Liver (tissue), 9 donors: Measurements from ENCODE around the gene SETD7. TPM values are rescaled to one million over a fixed set of nuclear protein-coding genes. Genes with fewer than 3 reads are reported as not detected.

Experiments used
- DNase-seq: peaks from one replicate; pipeline ENCODE4 v3.0.0-alpha.2; 2017; ENCODE audit warnings: low spot score
- H3K27ac ChIP-seq, 2 donors: one replicate each; pipeline ENCODE4 v1.7.0; 2013; ENCODE audit warnings: inconsistent platforms in 2 of 2, low read length in 2 of 2, control low read depth in 1 of 2, low read depth in 1 of 2, mild to moderate bottlenecking in 1 of 2
- H3K27me3 ChIP-seq, 4 donors: one replicate each; pipeline versions ENCODE4 v1.6.1 to v1.7.0; 2013; ENCODE audit warnings: low read length in 3 of 4, inconsistent platforms in 1 of 4, mild to moderate bottlenecking in 1 of 4, moderate library complexity in 1 of 4; ENCODE audit not compliant: control insufficient read depth in 4 of 4, insufficient read depth in 4 of 4
- H3K36me3 ChIP-seq, 4 donors: one replicate each; pipeline versions ENCODE4 v1.6.1 to v1.7.0; 2013; ENCODE audit warnings: low read length in 3 of 4, mild to moderate bottlenecking in 3 of 4, low read depth in 1 of 4, moderate library complexity in 1 of 4; ENCODE audit not compliant: control insufficient read depth in 4 of 4, insufficient read depth in 3 of 4
- H3K4me1 ChIP-seq, 4 donors: one replicate each; pipeline versions ENCODE4 v1.6.1 to v1.7.0; 2013; ENCODE audit warnings: low read length in 3 of 4, mild to moderate bottlenecking in 3 of 4, moderate library complexity in 1 of 4; ENCODE audit not compliant: control insufficient read depth in 4 of 4, insufficient read depth in 4 of 4
- H3K4me3 ChIP-seq, 3 donors: one replicate each; pipeline versions ENCODE4 v1.6.1 to v1.7.0; 2013; ENCODE audit warnings: low read length in 3 of 3, control low read depth in 1 of 3, low read depth in 1 of 3, mild to moderate bottlenecking in 1 of 3
- H3K9ac ChIP-seq, 2 donors: one replicate each; pipeline ENCODE4 v1.7.0; 2013; ENCODE audit warnings: low read length in 2 of 2, mild to moderate bottlenecking in 2 of 2, moderate library complexity in 2 of 2, control low read depth in 1 of 2, low read depth in 1 of 2
- H3K9me3 ChIP-seq, 4 donors: one replicate each; pipeline versions ENCODE4 v1.6.1 to v1.7.0; 2013; ENCODE audit warnings: low read length in 3 of 4; ENCODE audit not compliant: control insufficient read depth in 4 of 4
- EGR1 ChIP-seq, 2 donors: IDR thresholded peaks; 2 replicates each; pipeline ENCODE4 v1.6.1; 2016 to 2018; ENCODE audit warnings: antibody characterized with exemption in 2 of 2, low read depth in 2 of 2
- FOXA1 ChIP-seq: IDR thresholded peaks from 2 replicates; pipeline ENCODE4 v1.6.1; 2016; ENCODE audit warnings: antibody characterized with exemption
- FOXA2 ChIP-seq: IDR thresholded peaks from 2 replicates; pipeline ENCODE4 v1.6.1; 2016; ENCODE audit warnings: antibody characterized with exemption
- GABPA ChIP-seq, 2 donors: IDR thresholded peaks in 1 of 2; conservative IDR thresholded peaks in 1 of 2; 2 replicates each; pipeline ENCODE4 v1.6.1; 2016; ENCODE audit warnings: antibody characterized with exemption in 2 of 2, mild to moderate bottlenecking in 1 of 2, moderate library complexity in 1 of 2
- HNF4A ChIP-seq, 2 donors: conservative IDR thresholded peaks; 2 replicates each; pipeline ENCODE4 v1.6.1; 2016; ENCODE audit warnings: antibody characterized with exemption in 2 of 2, mild to moderate bottlenecking in 2 of 2
- HNF4G ChIP-seq: IDR thresholded peaks from 2 replicates; pipeline ENCODE4 v1.6.1; 2016; ENCODE audit warnings: antibody characterized with exemption
- JUND ChIP-seq, 2 donors: IDR thresholded peaks; 2 replicates each; pipeline ENCODE4 v1.6.1; 2016; ENCODE audit warnings: antibody characterized with exemption in 2 of 2
- NR2F2 ChIP-seq: IDR thresholded peaks from 2 replicates; pipeline ENCODE4 v1.6.1; 2016; ENCODE audit warnings: antibody characterized with exemption
- RAD21 ChIP-seq, 2 donors: IDR thresholded peaks; 2 replicates each; pipeline ENCODE4 v1.6.1; 2016; ENCODE audit warnings: antibody characterized with exemption in 2 of 2, mild to moderate bottlenecking in 2 of 2
- RXRA ChIP-seq, 2 donors: IDR thresholded peaks; 2 replicates each; pipeline ENCODE4 v1.6.1; 2017 to 2018; ENCODE audit warnings: antibody characterized with exemption in 2 of 2, mild to moderate bottlenecking in 1 of 2
- SP1 ChIP-seq: IDR thresholded peaks from 2 replicates; pipeline ENCODE4 v1.6.1; 2018; ENCODE audit warnings: antibody characterized with exemption, mild to moderate bottlenecking
- TAF1 ChIP-seq: conservative IDR thresholded peaks from 2 replicates; pipeline ENCODE4 v1.6.1; 2016; ENCODE audit warnings: antibody characterized with exemption, mild to moderate bottlenecking
- YY1 ChIP-seq: IDR thresholded peaks from 2 replicates; pipeline ENCODE4 v1.6.1; 2016; ENCODE audit warnings: antibody characterized with exemption, mild to moderate bottlenecking
- WGBS: extraction: QIAGEN DNeasy Blood & Tissue Kit; methylation state at CpG from one replicate; pipeline ENCODE4 v1.1.7; 2013; 5-methylcytosine and 5-hydroxymethylcytosine counted together
- polyA plus RNA-seq, 2 donors: library from polyadenylated mRNA; stranded (reverse) in 1 of 2; unstranded in 1 of 2; fragments of 200-250 nt in 1 of 2; fragments of >200 nt in 1 of 2; fragmentation: Nextera tagmentation in 1 of 2; extraction: Ambion mirVana in 1 of 2; gene quantifications; one replicate each; pipeline versions ENCODE4 v1.2.1 to v1.2.3, GENCODE V29; 2013 to 2015
- total RNA-seq, 2 donors: library from RNA; depleted of rRNA; stranded (reverse); fragments of >200 nt; gene quantifications; one replicate each; pipeline ENCODE4 v1.2.3, GENCODE V29; 2014
- TF ChIP-seq, protein P1 (sequence below): IDR thresholded peaks from 2 replicates; pipeline ENCODE4 v1.6.1; 2016; ENCODE audit warnings: antibody characterized with exemption, mild to moderate bottlenecking
- TF ChIP-seq, protein P2 (sequence below): fragments of 150-350 bp; IDR thresholded peaks from 2 replicates; pipeline ENCODE4 v1.5.1; 2017; ENCODE audit warnings: improper control_type of control experiment, low read depth, low read length; ENCODE audit not compliant: missing input control
- TF ChIP-seq, protein P3 (sequence below): IDR thresholded peaks from 2 replicates; pipeline ENCODE4 v1.6.1; 2016; ENCODE audit warnings: antibody characterized with exemption
- TF ChIP-seq, protein P4 (sequence below): IDR thresholded peaks from 2 replicates; pipeline ENCODE4 v1.6.1; 2016; ENCODE audit warnings: antibody characterized with exemption
- TF ChIP-seq, protein P5 (sequence below): IDR thresholded peaks from 2 replicates; pipeline ENCODE4 v1.6.1; 2016; ENCODE audit warnings: antibody characterized with exemption
- donor health status: healthy.
- donor health status: healthy.
- donor health status: healthy.
- donor health status: healthy.
- donor health status: healthy.

Gene SETD7
- total and polyA plus RNA-seq, 4 donors = 12.9 to 81.7 (median 18.0) TPM

DNA sequence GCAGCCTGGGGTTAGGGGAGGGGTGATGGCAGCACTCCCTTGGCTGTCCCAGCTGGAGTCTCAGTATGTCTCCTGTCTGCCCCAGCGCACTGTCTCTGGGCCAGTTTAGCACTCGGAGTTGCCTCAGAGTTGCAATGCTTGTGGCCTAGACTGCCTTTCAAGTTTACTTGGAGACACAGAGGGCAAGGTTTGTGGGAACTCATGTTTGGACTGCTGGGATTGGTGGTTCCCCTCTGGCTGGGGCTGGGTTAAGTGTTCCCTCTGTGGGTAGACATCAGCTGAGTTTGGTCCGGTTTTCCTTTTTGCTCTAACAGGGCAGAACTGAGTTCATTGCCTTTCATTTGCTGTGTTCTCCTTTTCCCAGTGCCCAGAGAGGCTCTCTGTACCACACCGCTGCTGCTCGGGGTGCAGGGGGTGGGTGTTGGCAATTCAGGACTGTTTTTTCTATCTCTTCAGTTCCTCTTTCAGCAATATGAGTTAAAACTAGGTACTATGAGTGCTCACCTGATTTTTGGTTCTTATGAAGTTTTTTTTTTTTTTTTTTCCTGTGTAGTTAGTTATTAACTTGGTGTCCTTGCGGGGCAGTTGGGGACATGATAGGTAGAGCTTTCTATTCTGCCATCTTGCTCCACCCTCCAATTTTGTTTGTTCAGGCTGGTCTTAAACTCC, 84.9 kb downstream of the SETD7 start:
- H3K27ac ChIP-seq = peak overlapping the region; percentile 61 to 76
- H3K36me3 ChIP-seq = peaks cover 0 to 9% (median 7%) of the 10 kb centered on the region in 4 donors
- no peak overlapping the region for H3K9ac ChIP-seq
- DNase-seq = no peak
- no peaks in the 10 kb centered on the region for H3K27me3 ChIP-seq
- TF ChIP-seq, protein P1, sequence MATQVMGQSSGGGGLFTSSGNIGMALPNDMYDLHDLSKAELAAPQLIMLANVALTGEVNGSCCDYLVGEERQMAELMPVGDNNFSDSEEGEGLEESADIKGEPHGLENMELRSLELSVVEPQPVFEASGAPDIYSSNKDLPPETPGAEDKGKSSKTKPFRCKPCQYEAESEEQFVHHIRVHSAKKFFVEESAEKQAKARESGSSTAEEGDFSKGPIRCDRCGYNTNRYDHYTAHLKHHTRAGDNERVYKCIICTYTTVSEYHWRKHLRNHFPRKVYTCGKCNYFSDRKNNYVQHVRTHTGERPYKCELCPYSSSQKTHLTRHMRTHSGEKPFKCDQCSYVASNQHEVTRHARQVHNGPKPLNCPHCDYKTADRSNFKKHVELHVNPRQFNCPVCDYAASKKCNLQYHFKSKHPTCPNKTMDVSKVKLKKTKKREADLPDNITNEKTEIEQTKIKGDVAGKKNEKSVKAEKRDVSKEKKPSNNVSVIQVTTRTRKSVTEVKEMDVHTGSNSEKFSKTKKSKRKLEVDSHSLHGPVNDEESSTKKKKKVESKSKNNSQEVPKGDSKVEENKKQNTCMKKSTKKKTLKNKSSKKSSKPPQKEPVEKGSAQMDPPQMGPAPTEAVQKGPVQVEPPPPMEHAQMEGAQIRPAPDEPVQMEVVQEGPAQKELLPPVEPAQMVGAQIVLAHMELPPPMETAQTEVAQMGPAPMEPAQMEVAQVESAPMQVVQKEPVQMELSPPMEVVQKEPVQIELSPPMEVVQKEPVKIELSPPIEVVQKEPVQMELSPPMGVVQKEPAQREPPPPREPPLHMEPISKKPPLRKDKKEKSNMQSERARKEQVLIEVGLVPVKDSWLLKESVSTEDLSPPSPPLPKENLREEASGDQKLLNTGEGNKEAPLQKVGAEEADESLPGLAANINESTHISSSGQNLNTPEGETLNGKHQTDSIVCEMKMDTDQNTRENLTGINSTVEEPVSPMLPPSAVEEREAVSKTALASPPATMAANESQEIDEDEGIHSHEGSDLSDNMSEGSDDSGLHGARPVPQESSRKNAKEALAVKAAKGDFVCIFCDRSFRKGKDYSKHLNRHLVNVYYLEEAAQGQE = no peak
- TF ChIP-seq YY1 (peak; percentile 83), FOXA2 (no peak), GABPA (IDR thresholded peaks at IDR 0.05 in 1 of 2, conservative IDR thresholded peaks at IDR 0.05 in 1 of 2) (no peak), TAF1 (no peak), NR2F2 (no peak), SP1 (peak; percentile 28), EGR1 (IDR thresholded peaks at IDR 0.05; ENCODE audit: low read depth in 2 of 2) (no peak), HNF4A (conservative IDR thresholded peaks at IDR 0.05) (peak in 1 of 2 donors; percentile 6), HNF4G (no peak), JUND (IDR thresholded peaks at IDR 0.05) (no peak), RXRA (IDR thresholded peaks at IDR 0.05) (peak; percentile 47 to 66), FOXA1 (no peak), RAD21 (IDR thresholded peaks at IDR 0.05) (no peak)
- TF ChIP-seq, protein P2, sequence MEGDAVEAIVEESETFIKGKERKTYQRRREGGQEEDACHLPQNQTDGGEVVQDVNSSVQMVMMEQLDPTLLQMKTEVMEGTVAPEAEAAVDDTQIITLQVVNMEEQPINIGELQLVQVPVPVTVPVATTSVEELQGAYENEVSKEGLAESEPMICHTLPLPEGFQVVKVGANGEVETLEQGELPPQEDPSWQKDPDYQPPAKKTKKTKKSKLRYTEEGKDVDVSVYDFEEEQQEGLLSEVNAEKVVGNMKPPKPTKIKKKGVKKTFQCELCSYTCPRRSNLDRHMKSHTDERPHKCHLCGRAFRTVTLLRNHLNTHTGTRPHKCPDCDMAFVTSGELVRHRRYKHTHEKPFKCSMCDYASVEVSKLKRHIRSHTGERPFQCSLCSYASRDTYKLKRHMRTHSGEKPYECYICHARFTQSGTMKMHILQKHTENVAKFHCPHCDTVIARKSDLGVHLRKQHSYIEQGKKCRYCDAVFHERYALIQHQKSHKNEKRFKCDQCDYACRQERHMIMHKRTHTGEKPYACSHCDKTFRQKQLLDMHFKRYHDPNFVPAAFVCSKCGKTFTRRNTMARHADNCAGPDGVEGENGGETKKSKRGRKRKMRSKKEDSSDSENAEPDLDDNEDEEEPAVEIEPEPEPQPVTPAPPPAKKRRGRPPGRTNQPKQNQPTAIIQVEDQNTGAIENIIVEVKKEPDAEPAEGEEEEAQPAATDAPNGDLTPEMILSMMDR = no peak
- TF ChIP-seq, protein P3, sequence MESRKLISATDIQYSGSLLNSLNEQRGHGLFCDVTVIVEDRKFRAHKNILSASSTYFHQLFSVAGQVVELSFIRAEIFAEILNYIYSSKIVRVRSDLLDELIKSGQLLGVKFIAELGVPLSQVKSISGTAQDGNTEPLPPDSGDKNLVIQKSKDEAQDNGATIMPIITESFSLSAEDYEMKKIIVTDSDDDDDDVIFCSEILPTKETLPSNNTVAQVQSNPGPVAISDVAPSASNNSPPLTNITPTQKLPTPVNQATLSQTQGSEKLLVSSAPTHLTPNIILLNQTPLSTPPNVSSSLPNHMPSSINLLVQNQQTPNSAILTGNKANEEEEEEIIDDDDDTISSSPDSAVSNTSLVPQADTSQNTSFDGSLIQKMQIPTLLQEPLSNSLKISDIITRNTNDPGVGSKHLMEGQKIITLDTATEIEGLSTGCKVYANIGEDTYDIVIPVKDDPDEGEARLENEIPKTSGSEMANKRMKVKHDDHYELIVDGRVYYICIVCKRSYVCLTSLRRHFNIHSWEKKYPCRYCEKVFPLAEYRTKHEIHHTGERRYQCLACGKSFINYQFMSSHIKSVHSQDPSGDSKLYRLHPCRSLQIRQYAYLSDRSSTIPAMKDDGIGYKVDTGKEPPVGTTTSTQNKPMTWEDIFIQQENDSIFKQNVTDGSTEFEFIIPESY = no peak
- TF ChIP-seq, protein P4, sequence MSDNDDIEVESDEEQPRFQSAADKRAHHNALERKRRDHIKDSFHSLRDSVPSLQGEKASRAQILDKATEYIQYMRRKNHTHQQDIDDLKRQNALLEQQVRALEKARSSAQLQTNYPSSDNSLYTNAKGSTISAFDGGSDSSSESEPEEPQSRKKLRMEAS = no peak
- TF ChIP-seq, protein P5, sequence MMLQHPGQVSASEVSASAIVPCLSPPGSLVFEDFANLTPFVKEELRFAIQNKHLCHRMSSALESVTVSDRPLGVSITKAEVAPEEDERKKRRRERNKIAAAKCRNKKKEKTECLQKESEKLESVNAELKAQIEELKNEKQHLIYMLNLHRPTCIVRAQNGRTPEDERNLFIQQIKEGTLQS = no peak
- WGBS = 48% methylated on average over 6 of the region's 6 CpGs
- H3K4me1 ChIP-seq = peaks cover 7 to 34% (median 20%) of the 10 kb centered on the region in 4 donors
- peak overlapping the region in 1 of 3 donors; percentile 45 for H3K4me3 ChIP-seq
- H3K9me3 ChIP-seq = no peaks in the 10 kb centered on the region
